CD4-positive, alpha-beta T cell treated with Interleukin-15 for 1 hour (primary cell): Measurements from ENCODE around the gene UBALD1.
A peak's percentile ranks its signal among the peaks of the same experiment; 100 is the strongest.

ENCODE experiments used
- DNase-seq: peaks from one replicate; pipeline ENCODE4 v3.0.0-alpha.2; 2020

UBALD1 gene

GRCh38 chr16:4641895-4642294, 27.2 kb upstream of the UBALD1 start:
- DNase-seq, result no peak

DNA sequence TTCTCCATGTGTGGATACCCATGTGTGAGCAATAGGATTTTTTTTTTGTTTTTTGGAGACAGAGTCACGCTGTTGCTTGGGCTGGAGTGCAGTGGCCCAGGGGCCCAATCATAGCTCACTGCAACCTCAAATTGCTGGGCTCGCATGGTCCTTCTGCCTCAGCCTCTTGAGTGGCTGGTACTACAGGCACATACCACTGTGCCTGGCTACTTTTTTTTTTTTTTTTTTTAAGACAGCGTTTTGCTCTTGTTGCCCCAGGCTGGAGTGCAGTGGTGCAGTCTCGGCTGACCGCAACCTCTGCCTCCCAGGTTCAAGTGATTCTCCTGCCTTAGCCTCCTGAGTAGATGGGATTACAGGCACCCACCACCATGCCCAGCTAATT, 26.6 kb upstream of the UBALD1 start:
- no peak for DNase-seq

DNA sequence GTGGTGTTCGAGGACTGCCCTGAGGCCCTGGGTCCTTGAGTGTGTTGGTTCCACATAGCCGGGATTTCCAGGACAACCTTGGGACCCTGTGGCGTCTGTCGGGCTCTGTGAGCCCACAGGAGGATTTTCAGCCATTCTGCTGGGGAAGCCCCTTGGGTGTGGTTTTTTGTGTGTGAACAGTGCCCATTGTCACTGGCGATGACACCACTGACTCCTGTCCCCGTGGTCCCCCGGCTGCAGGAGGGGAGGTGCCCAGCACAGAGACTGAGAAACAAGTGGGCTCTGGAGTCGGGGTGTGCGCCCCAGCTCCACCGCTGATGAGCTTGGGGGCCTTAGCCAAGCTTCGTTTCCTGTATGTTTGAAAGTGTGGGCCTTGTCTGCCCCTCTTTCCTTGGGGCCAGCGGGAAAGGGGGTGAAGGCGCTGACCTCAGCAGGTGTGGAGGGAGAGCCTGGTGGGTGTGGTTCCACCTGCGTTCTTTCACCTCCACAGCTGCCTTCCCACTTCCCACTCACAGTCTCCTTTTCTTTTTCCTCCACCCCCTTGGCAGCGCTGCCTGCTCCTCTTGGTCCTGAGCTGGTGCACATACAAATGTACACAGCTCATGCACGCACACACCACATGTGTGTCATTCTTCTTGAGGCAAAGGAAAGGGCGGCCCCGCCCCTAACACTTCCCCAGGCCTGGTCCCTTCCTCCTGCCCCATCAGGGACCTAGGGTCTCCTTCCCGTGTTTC, 26.1 kb upstream of the UBALD1 start:
- DNase-seq, result no peak

DNA sequence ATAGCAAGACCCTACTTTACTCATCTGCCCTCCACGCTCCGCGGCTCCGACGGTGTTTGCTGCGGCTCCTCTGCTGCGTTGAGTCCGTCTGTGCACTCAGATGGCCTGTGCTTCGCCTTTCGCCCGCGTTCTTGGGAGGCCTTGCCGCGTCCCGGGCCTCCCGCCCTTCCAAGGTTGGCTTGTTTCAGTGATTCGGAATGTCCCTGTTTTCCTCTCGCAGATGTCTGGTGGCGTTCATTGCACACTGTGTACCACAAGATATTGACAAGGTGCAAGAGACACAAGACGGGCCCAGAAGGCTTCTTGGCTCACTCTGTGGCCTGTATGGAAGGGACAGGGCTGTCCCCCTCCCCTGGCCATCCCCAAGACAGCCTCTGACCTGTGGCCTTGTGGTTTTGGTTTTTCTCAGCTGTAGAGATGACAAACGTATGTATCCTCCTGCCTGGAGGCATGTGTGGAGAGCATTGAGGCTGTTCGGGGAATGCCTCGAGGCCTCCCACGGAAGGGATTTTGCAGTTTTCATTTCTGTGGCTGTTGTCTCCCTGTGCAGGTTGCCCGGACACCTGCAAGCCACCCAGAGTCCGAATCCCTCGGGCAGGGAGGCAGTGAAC, 25.3 kb upstream of the UBALD1 start:
- no peak for DNase-seq

- no peak for DNase-seq
Observed at GRCh38 chr16:4637501-4638166, 22.9 kb upstream of the UBALD1 start.

DNA sequence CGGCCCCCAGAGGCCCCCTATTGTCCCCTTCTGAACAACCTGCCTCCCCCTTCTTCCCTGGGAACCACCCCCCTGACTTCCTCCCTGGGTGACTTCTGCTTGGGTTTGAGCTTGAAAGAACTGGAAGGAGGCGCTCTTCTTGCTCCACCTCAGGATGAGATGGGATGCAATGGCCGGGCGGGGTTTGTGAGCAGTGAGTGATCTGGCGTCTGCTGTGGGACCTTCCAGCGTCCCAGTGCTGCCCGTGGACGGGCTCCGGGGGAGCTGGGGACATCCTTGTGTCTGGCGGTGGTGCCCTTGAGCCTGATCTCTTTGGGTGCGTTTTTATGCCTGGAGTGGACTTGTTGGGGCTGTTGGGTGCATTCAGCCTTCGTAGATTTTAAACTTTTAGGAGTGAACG, 21.5 kb upstream of the UBALD1 start:
- no peak for DNase-seq

DNA sequence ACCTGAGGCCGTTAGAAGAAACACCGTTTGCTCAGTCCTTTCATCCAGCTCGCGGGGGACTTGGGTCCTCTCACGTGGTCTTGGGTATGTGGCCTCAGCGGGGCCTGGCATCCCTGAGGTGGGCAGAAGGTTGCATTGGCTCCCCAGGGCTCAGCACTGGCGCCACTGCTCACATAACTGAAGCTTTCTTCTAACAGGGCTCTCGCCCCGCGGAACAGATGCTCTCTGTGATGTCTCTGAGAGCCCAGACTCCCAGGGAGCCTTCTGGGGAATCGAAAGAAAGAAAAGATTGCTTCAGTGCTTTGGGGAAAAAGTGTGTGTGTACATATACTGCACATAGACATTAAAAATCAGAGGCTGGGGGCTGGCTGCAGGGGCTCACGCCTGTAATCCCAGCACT, 20.1 kb upstream of the UBALD1 start:
- DNase-seq, result no peak

DNA sequence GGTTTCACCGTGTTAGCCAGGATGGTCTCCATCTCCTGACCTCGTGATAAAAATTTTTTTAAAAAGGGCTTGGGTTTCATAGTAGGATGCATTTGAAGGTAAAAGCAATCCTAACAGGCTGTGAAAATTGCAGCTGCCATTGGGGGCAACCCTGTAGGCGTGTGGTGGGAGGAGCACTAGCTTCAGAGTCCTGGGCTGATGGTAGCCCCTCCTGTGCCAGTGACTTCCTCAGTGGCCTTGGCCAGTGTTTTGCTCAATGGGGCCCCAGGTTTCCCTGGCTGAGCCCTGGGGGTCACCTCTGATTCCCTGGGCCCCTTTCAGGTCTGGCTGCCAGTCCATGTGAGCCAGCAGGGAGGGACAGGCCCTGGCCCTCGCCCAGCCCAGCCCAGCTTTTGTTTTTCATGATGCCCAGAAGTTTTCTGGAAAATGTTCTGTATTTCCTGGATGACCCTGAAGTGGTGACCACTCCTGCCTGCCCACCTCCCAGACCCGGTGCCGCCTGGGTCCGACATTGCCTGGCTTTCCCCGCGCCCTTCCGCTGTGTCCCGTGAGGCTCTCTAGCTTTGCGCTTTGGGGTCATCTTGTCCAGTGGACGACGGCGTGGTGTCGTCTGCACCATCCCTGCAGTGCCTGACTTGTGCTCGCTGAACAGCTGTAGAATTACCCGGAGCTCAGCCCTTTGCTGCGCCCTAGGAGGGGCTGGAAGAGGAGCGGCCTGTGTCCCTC, 19.4 kb upstream of the UBALD1 start:
- DNase-seq, result no peak

- DNase-seq, result no peak
Observed at GRCh38 chr16:4631444-4631843, 16.8 kb upstream of the UBALD1 start.

GRCh38 chr16:4628283-4628682, 13.6 kb upstream of the UBALD1 start:
- no peak for DNase-seq

- DNase-seq, result no peak
Observed at GRCh38 chr16:4626396-4626795, 11.7 kb upstream of the UBALD1 start.

- no peak for DNase-seq
Observed at GRCh38 chr16:4625560-4626159, 11.0 kb upstream of the UBALD1 start.

GRCh38 chr16:4624827-4625559, 10.3 kb upstream of the UBALD1 start:
- peak; percentile 85 for DNase-seq

DNA sequence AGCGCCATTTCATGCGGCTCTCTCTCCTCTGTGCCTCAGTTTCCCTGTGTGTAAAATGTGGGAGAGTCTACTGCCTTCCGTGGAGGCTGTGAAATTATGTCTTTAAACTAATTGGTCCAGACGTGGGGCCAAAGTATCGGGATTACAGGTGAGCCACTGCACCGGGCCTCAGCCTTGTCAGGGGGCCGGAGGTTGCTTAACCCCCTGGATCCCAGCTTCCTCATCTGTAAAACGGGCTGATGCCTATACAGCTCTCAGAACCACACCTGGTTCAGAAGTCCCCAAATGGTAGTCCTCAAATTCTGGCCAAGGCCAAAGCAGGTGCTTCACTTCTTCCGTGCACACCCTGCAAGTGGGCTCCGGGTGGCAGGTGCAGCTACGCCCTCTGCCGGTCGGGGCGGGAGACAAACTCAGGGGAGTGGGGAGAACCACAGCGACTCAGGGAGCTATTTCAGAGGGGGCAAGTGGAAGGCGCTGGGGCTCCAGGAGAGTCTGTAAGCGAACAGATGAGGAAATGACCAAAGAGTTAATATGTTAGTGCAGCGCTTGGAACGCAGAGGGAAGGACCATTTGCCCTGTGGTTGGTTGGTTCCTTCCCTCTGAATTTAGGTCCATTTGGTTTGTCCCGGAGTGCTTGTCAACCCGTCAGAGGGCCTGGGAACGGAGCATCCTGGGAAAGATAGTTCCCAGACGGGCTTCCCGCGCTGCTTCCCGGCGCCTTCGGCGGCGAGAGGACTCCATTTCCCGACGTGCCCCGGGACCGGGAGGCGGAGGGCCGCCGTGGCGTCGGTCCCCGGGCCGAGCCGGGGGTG, 9.5 kb upstream of the UBALD1 start, which contains the start of gene MGRN1:
TSS of gene MGRN1 (plus strand) at position 812 of the 812 bp plus-strand sequence. CDS start 135 bp downstream, outside the sequence.
- DNase-seq, result peak; percentile 94

- no peak for DNase-seq
Observed at GRCh38 chr16:4623593-4623992, 8.9 kb upstream of the UBALD1 start.

DNA sequence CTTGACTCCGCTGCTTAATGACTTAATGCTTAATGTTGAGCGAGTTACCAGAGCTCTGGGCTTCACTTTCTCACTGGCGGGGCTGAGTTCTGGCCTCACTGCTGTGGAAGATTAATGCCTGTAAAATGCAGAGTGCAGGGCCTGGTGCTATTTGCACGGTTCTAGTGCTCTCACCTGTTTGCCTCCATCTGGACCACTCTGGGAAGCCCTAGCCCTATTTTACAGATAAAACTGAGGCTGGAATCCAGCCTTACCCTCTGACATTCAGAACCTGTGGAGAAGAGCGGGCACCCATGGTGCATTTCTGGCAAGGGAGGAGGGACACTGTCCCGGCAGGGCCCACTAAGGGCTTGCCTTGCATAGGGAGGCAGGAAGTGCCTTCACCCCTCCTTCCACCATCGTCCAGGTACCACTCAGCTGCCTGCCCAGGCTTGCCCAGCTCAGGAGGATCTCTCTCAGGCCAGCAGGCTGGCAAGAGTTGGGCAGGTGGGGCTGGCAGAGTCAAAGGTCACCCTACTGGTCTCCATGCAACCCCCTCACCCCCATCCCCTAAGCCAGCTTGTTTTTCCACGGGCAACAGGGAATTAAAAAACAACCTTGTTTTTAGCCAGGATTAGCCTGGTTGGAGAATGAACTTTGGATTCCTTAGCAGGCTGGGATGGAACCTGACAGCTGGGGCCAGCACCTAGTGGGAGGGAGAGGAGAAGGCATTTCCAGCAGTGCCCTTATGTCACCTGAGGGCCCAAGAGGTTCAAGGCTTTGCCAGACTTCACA, 4.1 kb upstream of the UBALD1 start:
- DNase-seq, result no peak

- DNase-seq, result no peak
Observed at GRCh38 chr16:4617880-4618279, 3.2 kb upstream of the UBALD1 start.

GRCh38 chr16:4616047-4616811, 1.5 kb upstream of the UBALD1 start:
- DNase-seq, result peak; percentile 100

GRCh38 chr16:4615384-4616046, 827 bp upstream of the UBALD1 start:
- DNase-seq, result no peak
